ENCODE results near the gene GGCT.
"Not testable (repeated sequence)": the region's sequence is repeated elsewhere in the genome, so short reads cannot be mapped to it uniquely, and the experiment has no call there.

GGCT gene

GRCh38 chr7:30521532-30521931, 16.9 kb upstream of the GGCT start:
- Histone ChIP-seq H3K27ac (ENCODE audit: low read depth in 2 of 2, low read length in 2 of 2) (no peak overlapping the region), H3K27me3 (ENCODE audit: control insufficient read depth in 2 of 2, insufficient read depth in 2 of 2, low read length in 2 of 2) (no peaks in the 10 kb centered on the region), H3K9me3 (ENCODE audit: control insufficient read depth in 2 of 2, low read length in 2 of 2) (no peaks in the 10 kb centered on the region), H3K36me3 (ENCODE audit: control insufficient read depth in 2 of 2, insufficient read depth in 2 of 2, low read length in 2 of 2) (no peaks in the 10 kb centered on the region), H3K4me3 (ENCODE audit: low read length in 2 of 2) (no peak overlapping the region), H3K9ac (ENCODE audit: low read depth in 1 of 2, low read length in 2 of 2) (no peak overlapping the region), H3K4me1 (ENCODE audit: control insufficient read depth in 2 of 2, insufficient read depth in 2 of 2, low read length in 2 of 2) (peaks cover 3 to 21% of the 10 kb centered on the region in 2 donors)

DNA sequence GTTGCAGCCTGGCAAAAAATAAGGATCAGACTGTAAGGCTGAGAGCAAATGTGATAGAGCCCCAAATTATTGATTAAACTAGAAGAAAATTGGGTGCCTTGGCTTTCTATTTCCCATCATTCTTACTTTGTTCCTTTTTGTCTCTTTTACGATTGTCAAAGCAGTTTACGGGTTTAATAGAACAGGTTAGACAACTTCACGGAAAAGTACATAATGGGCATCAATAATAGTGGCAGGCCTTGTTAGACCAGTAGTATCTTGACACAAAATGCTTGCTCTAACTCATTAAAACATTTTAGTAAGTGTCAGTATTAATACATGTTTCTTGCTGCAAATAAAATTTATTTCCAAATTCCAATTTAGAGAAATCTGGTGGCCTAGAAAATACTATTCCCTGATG, 14.5 kb upstream of the GGCT start:
- Histone ChIP-seq H3K27ac (ENCODE audit: low read depth in 2 of 2, low read length in 2 of 2) (no peak overlapping the region), H3K27me3 (ENCODE audit: control insufficient read depth in 2 of 2, insufficient read depth in 2 of 2, low read length in 2 of 2) (no peaks in the 10 kb centered on the region)

DNA sequence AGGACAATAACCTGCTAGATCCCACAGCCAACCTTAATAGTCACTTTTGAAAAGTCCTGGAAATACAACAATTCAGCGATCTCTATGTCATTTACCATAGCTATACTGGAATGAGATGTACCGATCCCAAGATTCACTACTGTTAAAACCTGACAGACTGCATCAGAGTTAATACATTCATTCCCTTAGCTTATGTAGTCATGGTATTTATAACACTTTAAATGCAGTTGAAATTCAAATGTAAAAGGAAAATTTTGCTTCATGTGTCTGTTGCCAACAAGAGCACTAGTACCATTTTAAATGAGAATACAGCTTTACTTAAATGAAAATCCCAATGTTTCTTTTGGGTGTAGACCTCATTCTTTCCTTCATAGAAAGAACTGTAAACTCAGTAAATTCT, 11.1 kb upstream of the GGCT start:
- Histone ChIP-seq H3K36me3 (ENCODE audit: control insufficient read depth in 2 of 2, insufficient read depth in 2 of 2, low read length in 2 of 2) (no peaks in the 10 kb centered on the region), H3K4me3 (ENCODE audit: low read length in 2 of 2) (no peak overlapping the region), H3K27me3 (ENCODE audit: control insufficient read depth in 2 of 2, insufficient read depth in 2 of 2, low read length in 2 of 2) (no peaks in the 10 kb centered on the region), H3K9me3 (ENCODE audit: control insufficient read depth in 2 of 2, low read length in 2 of 2) (no peaks in the 10 kb centered on the region), H3K4me1 (ENCODE audit: control insufficient read depth in 2 of 2, insufficient read depth in 2 of 2, low read length in 2 of 2) (peaks cover 3% of the 10 kb centered on the region in 2 donors), H3K9ac (ENCODE audit: low read depth in 1 of 2, low read length in 2 of 2) (no peak overlapping the region), H3K27ac (ENCODE audit: low read depth in 2 of 2, low read length in 2 of 2) (no peak overlapping the region)

More for the DNA sequence above, 14.5 kb upstream of the GGCT start:
- Histone ChIP-seq H3K9ac (ENCODE audit: low read depth in 1 of 2, low read length in 2 of 2) (no peak overlapping the region), H3K9me3 (ENCODE audit: control insufficient read depth in 2 of 2, low read length in 2 of 2) (no peaks in the 10 kb centered on the region), H3K4me3 (ENCODE audit: low read length in 2 of 2) (no peak overlapping the region), H3K36me3 (ENCODE audit: control insufficient read depth in 2 of 2, insufficient read depth in 2 of 2, low read length in 2 of 2) (no peaks in the 10 kb centered on the region), H3K4me1 (ENCODE audit: control insufficient read depth in 2 of 2, insufficient read depth in 2 of 2, low read length in 2 of 2) (peaks cover 3 to 18% of the 10 kb centered on the region in 2 donors)

DNA sequence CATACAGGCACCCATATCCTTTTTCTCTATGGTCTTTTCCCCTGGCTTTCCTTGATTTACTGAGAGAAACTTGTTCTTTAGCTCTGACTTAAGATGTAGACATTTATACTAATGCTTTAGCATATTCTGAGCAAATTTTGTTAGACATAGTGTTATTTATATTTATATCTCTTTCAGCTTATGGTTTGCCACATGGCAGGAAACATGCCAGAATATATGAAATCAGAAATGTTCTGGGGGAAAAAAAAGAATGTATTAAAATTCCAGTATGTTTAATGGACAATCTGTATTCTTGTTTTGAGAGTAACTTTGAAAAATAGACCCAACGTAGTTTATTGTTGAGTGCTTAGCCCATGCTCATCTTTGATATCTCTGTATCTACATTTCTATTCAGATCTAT, 10.1 kb upstream of the GGCT start:
- no peak overlapping the region for H3K9ac ChIP-seq (ENCODE audit: low read depth in 1 of 2, low read length in 2 of 2)
- H3K27me3 ChIP-seq (ENCODE audit: control insufficient read depth in 2 of 2, insufficient read depth in 2 of 2, low read length in 2 of 2), result no peaks in the 10 kb centered on the region
- peaks cover 0 to 3% of the 10 kb centered on the region in 2 donors for H3K4me1 ChIP-seq (ENCODE audit: control insufficient read depth in 2 of 2, insufficient read depth in 2 of 2, low read length in 2 of 2)
- H3K27ac ChIP-seq (ENCODE audit: low read depth in 2 of 2, low read length in 2 of 2), result no peak overlapping the region
- no peaks in the 10 kb centered on the region for H3K9me3 ChIP-seq (ENCODE audit: control insufficient read depth in 2 of 2, low read length in 2 of 2)
- H3K4me3 ChIP-seq (ENCODE audit: low read length in 2 of 2), result no peak overlapping the region
- H3K36me3 ChIP-seq (ENCODE audit: control insufficient read depth in 2 of 2, insufficient read depth in 2 of 2, low read length in 2 of 2), result no peaks in the 10 kb centered on the region

- no peaks in the 10 kb centered on the region for H3K27me3 ChIP-seq (ENCODE audit: control insufficient read depth in 2 of 2, insufficient read depth in 2 of 2, low read length in 2 of 2)
- H3K36me3 ChIP-seq (ENCODE audit: control insufficient read depth in 2 of 2, insufficient read depth in 2 of 2, low read length in 2 of 2), result no peaks in the 10 kb centered on the region
- H3K27ac ChIP-seq (ENCODE audit: low read depth in 2 of 2, low read length in 2 of 2), result no peak overlapping the region
- no peaks in the 10 kb centered on the region for H3K9me3 ChIP-seq (ENCODE audit: control insufficient read depth in 2 of 2, low read length in 2 of 2)
- no peak overlapping the region for H3K9ac ChIP-seq (ENCODE audit: low read depth in 1 of 2, low read length in 2 of 2)
- peaks cover 0 to under 1% of the 10 kb centered on the region in 2 donors for H3K4me1 ChIP-seq (ENCODE audit: control insufficient read depth in 2 of 2, insufficient read depth in 2 of 2, low read length in 2 of 2)
- no peak overlapping the region for H3K4me3 ChIP-seq (ENCODE audit: low read length in 2 of 2)
These were observed 9.5 kb upstream of the GGCT start for GRCh38 chr7:30514177-30514576.

- Histone ChIP-seq H3K4me3 (ENCODE audit: low read length in 2 of 2) (no peak overlapping the region), H3K27me3 (ENCODE audit: control insufficient read depth in 2 of 2, insufficient read depth in 2 of 2, low read length in 2 of 2) (no peaks in the 10 kb centered on the region), H3K27ac (ENCODE audit: low read depth in 2 of 2, low read length in 2 of 2) (no peak overlapping the region), H3K9me3 (ENCODE audit: control insufficient read depth in 2 of 2, low read length in 2 of 2) (no peaks in the 10 kb centered on the region), H3K9ac (ENCODE audit: low read depth in 1 of 2, low read length in 2 of 2) (no peak overlapping the region), H3K4me1 (ENCODE audit: control insufficient read depth in 2 of 2, insufficient read depth in 2 of 2, low read length in 2 of 2) (no peaks in the 10 kb centered on the region), H3K36me3 (ENCODE audit: control insufficient read depth in 2 of 2, insufficient read depth in 2 of 2, low read length in 2 of 2) (no peaks in the 10 kb centered on the region)
These were observed 9.1 kb upstream of the GGCT start for GRCh38 chr7:30513762-30514161.

- H3K27me3 ChIP-seq (ENCODE audit: control insufficient read depth in 2 of 2, insufficient read depth in 2 of 2, low read length in 2 of 2), result no peaks in the 10 kb centered on the region
- H3K4me3 ChIP-seq (ENCODE audit: low read length in 2 of 2), result no peak overlapping the region
- no peak overlapping the region for H3K27ac ChIP-seq (ENCODE audit: low read depth in 2 of 2, low read length in 2 of 2)
- no peaks in the 10 kb centered on the region for H3K4me1 ChIP-seq (ENCODE audit: control insufficient read depth in 2 of 2, insufficient read depth in 2 of 2, low read length in 2 of 2)
- H3K36me3 ChIP-seq (ENCODE audit: control insufficient read depth in 2 of 2, insufficient read depth in 2 of 2, low read length in 2 of 2), result no peaks in the 10 kb centered on the region
- H3K9me3 ChIP-seq (ENCODE audit: control insufficient read depth in 2 of 2, low read length in 2 of 2), result no peaks in the 10 kb centered on the region
- H3K9ac ChIP-seq (ENCODE audit: low read depth in 1 of 2, low read length in 2 of 2), result no peak overlapping the region
These were observed 7.5 kb upstream of the GGCT start for GRCh38 chr7:30511973-30512662.

- H3K27ac ChIP-seq (ENCODE audit: low read depth in 2 of 2, low read length in 2 of 2), result no peak overlapping the region
- H3K27me3 ChIP-seq (ENCODE audit: control insufficient read depth in 2 of 2, insufficient read depth in 2 of 2, low read length in 2 of 2), result no peaks in the 10 kb centered on the region
- no peaks in the 10 kb centered on the region for H3K36me3 ChIP-seq (ENCODE audit: control insufficient read depth in 2 of 2, insufficient read depth in 2 of 2, low read length in 2 of 2)
- no peaks in the 10 kb centered on the region for H3K9me3 ChIP-seq (ENCODE audit: control insufficient read depth in 2 of 2, low read length in 2 of 2)
- no peak overlapping the region for H3K4me3 ChIP-seq (ENCODE audit: low read length in 2 of 2)
- no peak overlapping the region for H3K9ac ChIP-seq (ENCODE audit: low read depth in 1 of 2, low read length in 2 of 2)
- no peaks in the 10 kb centered on the region for H3K4me1 ChIP-seq (ENCODE audit: control insufficient read depth in 2 of 2, insufficient read depth in 2 of 2, low read length in 2 of 2)
These were observed 6.9 kb upstream of the GGCT start for GRCh38 chr7:30511494-30511893.

GRCh38 chr7:30510124-30511075, 5.8 kb upstream of the GGCT start:
- Histone ChIP-seq H3K4me1 (ENCODE audit: control insufficient read depth in 2 of 2, insufficient read depth in 2 of 2, low read length in 2 of 2) (peaks cover 0 to 2% of the 10 kb centered on the region in 2 donors), H3K27me3 (ENCODE audit: control insufficient read depth in 2 of 2, insufficient read depth in 2 of 2, low read length in 2 of 2) (no peaks in the 10 kb centered on the region), H3K4me3 (ENCODE audit: low read length in 2 of 2) (no peak overlapping the region), H3K9me3 (ENCODE audit: control insufficient read depth in 2 of 2, low read length in 2 of 2) (no peaks in the 10 kb centered on the region), H3K36me3 (ENCODE audit: control insufficient read depth in 2 of 2, insufficient read depth in 2 of 2, low read length in 2 of 2) (no peaks in the 10 kb centered on the region), H3K9ac (ENCODE audit: low read depth in 1 of 2, low read length in 2 of 2) (no peak overlapping the region), H3K27ac (ENCODE audit: low read depth in 2 of 2, low read length in 2 of 2) (no peak overlapping the region)

GRCh38 chr7:30509171-30509857, 4.7 kb upstream of the GGCT start:
- H3K4me1 ChIP-seq (ENCODE audit: control insufficient read depth in 2 of 2, insufficient read depth in 2 of 2, low read length in 2 of 2); H3K27ac ChIP-seq (ENCODE audit: low read depth in 2 of 2, low read length in 2 of 2); H3K4me3 ChIP-seq (ENCODE audit: low read length in 2 of 2); H3K27me3 ChIP-seq (ENCODE audit: control insufficient read depth in 2 of 2, insufficient read depth in 2 of 2, low read length in 2 of 2); H3K9ac ChIP-seq (ENCODE audit: low read depth in 1 of 2, low read length in 2 of 2); H3K36me3 ChIP-seq (ENCODE audit: control insufficient read depth in 2 of 2, insufficient read depth in 2 of 2, low read length in 2 of 2); H3K9me3 ChIP-seq (ENCODE audit: control insufficient read depth in 2 of 2, low read length in 2 of 2): not testable (repeated sequence)
